Mesodermal cell (in vitro differentiated cells): ENCODE data around the gene ELOVL6.
"Not testable (repeated sequence)": the region's sequence is repeated elsewhere in the genome, so short reads cannot be mapped to it uniquely, and the experiment has no call there.

Source experiments
- H3K27ac ChIP-seq: 2 replicates; pipeline ENCODE4 v1.7.0; 2013; ENCODE audit warnings: mild to moderate bottlenecking, low read depth, low read length, moderate library complexity; ENCODE audit not compliant: severe bottlenecking
- H3K36me3 ChIP-seq: 2 replicates; pipeline ENCODE4 v1.7.1; 2013; ENCODE audit warnings: mild to moderate bottlenecking, low read length, moderate library complexity; ENCODE audit not compliant: control insufficient read depth, insufficient read depth
- H3K4me1 ChIP-seq: one replicate; pipeline ENCODE4 v1.7.1; 2013; ENCODE audit warnings: mild to moderate bottlenecking, low read length; ENCODE audit not compliant: insufficient read depth, control insufficient read depth, poor library complexity, severe bottlenecking
- H3K4me3 ChIP-seq: 2 replicates; pipeline ENCODE4 v1.7.0; 2013; ENCODE audit warnings: low read length, control low read depth, mild to moderate bottlenecking; ENCODE audit not compliant: insufficient read depth, poor library complexity, severe bottlenecking; ENCODE audit errors: extremely low read depth
- H3K9me3 ChIP-seq: 2 replicates; pipeline ENCODE4 v1.7.1; 2013; ENCODE audit warnings: mild to moderate bottlenecking, low read length, moderate library complexity; ENCODE audit not compliant: control insufficient read depth
- WGBS, 2 experiments: methylation state at CpG; one replicate each; pipeline ENCODE4 v1.1.5; 2013; ENCODE audit warnings: missing lambda C conversion rate in 2 of 2; ENCODE audit not compliant: insufficient coverage in 2 of 2; 5-methylcytosine and 5-hydroxymethylcytosine counted together

ELOVL6 gene

GRCh38 chr4:110217181-110217580 is 18.8 kb upstream of the ELOVL6 start:
- WGBS, 2 experiments, result 88 to 94% methylated on average over 3 to 4 of the region's 4 CpGs
- H3K36me3 ChIP-seq, H3K9me3 ChIP-seq, H3K4me1 ChIP-seq, H3K27ac ChIP-seq, H3K4me3 ChIP-seq: not testable (repeated sequence)

GRCh38 chr4:110216129-110216528 is 17.7 kb upstream of the ELOVL6 start:
- Histone ChIP-seq H3K9me3 (peaks cover 4% of the 10 kb centered on the region), H3K4me1 (no peaks in the 10 kb centered on the region), H3K36me3 (no peaks in the 10 kb centered on the region), H3K27ac (no peak overlapping the region), H3K4me3 (no peak overlapping the region)
- WGBS, 2 experiments, result 90 to 96% methylated on average over 4 to 6 of the region's 6 CpGs

GRCh38 chr4:110211770-110212061 is 13.3 kb upstream of the ELOVL6 start:
- H3K36me3 ChIP-seq, result no peaks in the 10 kb centered on the region
- no peak overlapping the region for H3K27ac ChIP-seq
- no peaks in the 10 kb centered on the region for H3K9me3 ChIP-seq
- 20% methylated on average over 1 of the region's 2 CpGs; no CpG with 5 or more reads in 1 of the 2 experiments for WGBS, 2 experiments
- H3K4me1 ChIP-seq, result no peaks in the 10 kb centered on the region
- no peak overlapping the region for H3K4me3 ChIP-seq

GRCh38 chr4:110211007-110211769 is 12.8 kb upstream of the ELOVL6 start:
- H3K4me3 ChIP-seq, result no peak overlapping the region
- H3K4me1 ChIP-seq, result no peaks in the 10 kb centered on the region
- WGBS, 2 experiments, result 80 to 83% methylated on average over 2 to 5 of the region's 13 CpGs
- no peak overlapping the region for H3K27ac ChIP-seq
- H3K36me3 ChIP-seq, result no peaks in the 10 kb centered on the region
- no peaks in the 10 kb centered on the region for H3K9me3 ChIP-seq

GRCh38 chr4:110208419-110208818 is 10.0 kb upstream of the ELOVL6 start:
- no peaks in the 10 kb centered on the region for H3K4me1 ChIP-seq
- no peaks in the 10 kb centered on the region for H3K36me3 ChIP-seq
- WGBS, 2 experiments, result 87 to 100% methylated on average over 4 to 6 of the region's 6 CpGs
- H3K4me3 ChIP-seq, result no peak overlapping the region
- no peak overlapping the region for H3K27ac ChIP-seq
- H3K9me3 ChIP-seq, result no peaks in the 10 kb centered on the region

GRCh38 chr4:110207233-110207632 is 8.8 kb upstream of the ELOVL6 start:
- H3K9me3 ChIP-seq, result no peaks in the 10 kb centered on the region
- no peaks in the 10 kb centered on the region for H3K4me1 ChIP-seq
- H3K4me3 ChIP-seq, result no peak overlapping the region
- no peak overlapping the region for H3K27ac ChIP-seq
- H3K36me3 ChIP-seq, result no peaks in the 10 kb centered on the region
- no CpG with 5 or more reads among the region's 1 CpG for WGBS, 2 experiments

GRCh38 chr4:110202024-110202423 is 3.6 kb upstream of the ELOVL6 start:
- Histone ChIP-seq H3K4me3 (no peak overlapping the region), H3K27ac (no peak overlapping the region), H3K4me1 (peaks cover 5% of the 10 kb centered on the region), H3K36me3 (no peaks in the 10 kb centered on the region), H3K9me3 (no peaks in the 10 kb centered on the region)
- WGBS, 2 experiments, result 88 to 100% methylated on average over 1 of the region's 3 CpGs

- no peak overlapping the region for H3K27ac ChIP-seq
- H3K4me1 ChIP-seq, result peaks cover 5% of the 10 kb centered on the region
- 56 to 78% methylated on average over 2 of the region's 2 CpGs for WGBS, 2 experiments
Observed at GRCh38 chr4:110201502-110201901, 3.1 kb upstream of the ELOVL6 start.

GRCh38 chr4:110200689-110201088 is 2.3 kb upstream of the ELOVL6 start:
- no peak overlapping the region for H3K27ac ChIP-seq

More at GRCh38 chr4:110201502-110201901, 3.1 kb upstream of the ELOVL6 start:
- no peaks in the 10 kb centered on the region for H3K36me3 ChIP-seq
- H3K4me3 ChIP-seq, result no peak overlapping the region
- no peaks in the 10 kb centered on the region for H3K9me3 ChIP-seq

GRCh38 chr4:110198049-110198434 is 373 bp downstream of the ELOVL6 start:
- Histone ChIP-seq H3K4me3 (peak overlapping the region; percentile 90), H3K36me3 (peaks cover 3% of the 10 kb centered on the region), H3K4me1 (peaks cover 33% of the 10 kb centered on the region), H3K27ac (peak overlapping the region; percentile 89), H3K9me3 (no peaks in the 10 kb centered on the region)
- WGBS, 2 experiments, result 0% methylated on average over 15 to 17 of the region's 24 CpGs

More at GRCh38 chr4:110200689-110201088, 2.3 kb upstream of the ELOVL6 start:
- 88 to 100% methylated on average over 1 of the region's 2 CpGs for WGBS, 2 experiments
- peaks cover 8% of the 10 kb centered on the region for H3K4me1 ChIP-seq
- no peaks in the 10 kb centered on the region for H3K36me3 ChIP-seq
- H3K4me3 ChIP-seq, result no peak overlapping the region
- no peaks in the 10 kb centered on the region for H3K9me3 ChIP-seq

- Histone ChIP-seq H3K27ac (peak overlapping the region; percentile 89), H3K4me1 (peaks cover 37% of the 10 kb centered on the region), H3K4me3 (peak overlapping the region; percentile 90), H3K9me3 (no peaks in the 10 kb centered on the region), H3K36me3 (peaks cover 6% of the 10 kb centered on the region)
- WGBS, 2 experiments, result 0% methylated on average over 6 to 13 of the region's 26 CpGs
Observed at GRCh38 chr4:110197529-110198042, 829 bp downstream of the ELOVL6 start.
